ENCODE results near the gene SLC43A3. TPM values are rescaled to one million over a fixed set of nuclear protein-coding genes. Genes with fewer than 3 reads are reported as not detected.

SLC43A3 gene
- total and polyA plus RNA-seq, 5 donors from 2014 or later = 19.1 to 36.9 (median 24.4) TPM

DNA sequence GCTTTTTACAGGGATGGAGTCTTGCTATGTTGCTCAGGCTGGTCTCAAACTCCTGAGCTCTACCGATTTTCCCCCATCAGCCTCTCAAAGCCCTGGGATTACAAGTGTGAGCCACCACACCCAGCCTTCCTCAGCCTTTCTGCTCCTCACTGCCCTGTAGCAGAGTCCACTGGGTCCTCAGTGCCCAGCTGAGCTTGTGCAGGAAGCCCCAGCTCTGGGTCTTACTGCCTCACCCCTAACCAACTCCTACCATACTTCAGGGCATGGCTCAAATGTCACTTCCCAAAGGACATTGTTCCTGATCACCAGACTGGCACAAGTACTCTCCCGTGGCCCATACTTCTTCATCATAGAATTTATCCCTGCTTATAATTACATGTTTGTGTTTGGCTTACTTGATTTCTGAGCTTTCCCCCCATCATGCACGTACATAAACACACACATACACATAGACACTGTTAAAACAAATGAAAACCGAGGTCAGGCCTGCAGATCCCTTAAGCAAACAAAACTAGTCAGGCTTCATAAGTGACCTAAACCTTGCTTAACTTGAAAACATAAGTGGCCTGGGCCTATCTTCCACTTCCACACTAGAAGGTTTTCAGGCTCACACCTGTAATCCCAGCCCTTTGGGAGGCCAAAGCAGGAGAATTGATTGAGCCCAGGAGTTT, 14.0 kb upstream of the SLC43A3 start:
- Histone ChIP-seq H3K36me3 (ENCODE audit: control insufficient read depth, insufficient read depth, low read length) (no peaks in the 10 kb centered on the region), H3K27me3 (ENCODE audit: control insufficient read depth, insufficient read depth, low read length) (no peaks in the 10 kb centered on the region), H3K27ac (ENCODE audit: insufficient read depth, low read length, poor library complexity, severe bottlenecking) (no peak overlapping the region), H3K4me3 (ENCODE audit: low read depth, low read length) (no peak overlapping the region), H3K9me3 (ENCODE audit: control insufficient read depth in 2 of 2, low read length in 2 of 2) (no peaks in the 10 kb centered on the region), H3K4me1 (ENCODE audit: control insufficient read depth, insufficient read depth, low read length, poor library complexity, severe bottlenecking) (no peaks in the 10 kb centered on the region)
- H3K27me3 Mint-ChIP-seq = peaks cover 5% of the 10 kb centered on the region
- DNase-seq = no peak
- no peaks in the 10 kb centered on the region for H3K36me3 Mint-ChIP-seq
- H3K9me3 Mint-ChIP-seq = peaks cover 0 to 2% (median 0%) of the 10 kb centered on the region in 7 donors
- no peak for ATAC-seq (ENCODE audit: low read depth in 2 of 2)
- no peak overlapping the region for H3K4me3 Mint-ChIP-seq
- H3K27ac Mint-ChIP-seq = no peak overlapping the region
- no peaks in the 10 kb centered on the region for H3K4me1 Mint-ChIP-seq

- Mint-ChIP-seq H3K27ac (no peak overlapping the region), H3K27me3 (peaks cover 5% of the 10 kb centered on the region), H3K4me3 (no peak overlapping the region), H3K4me1 (no peaks in the 10 kb centered on the region), H3K9me3 (no peaks in the 10 kb centered on the region), H3K36me3 (no peaks in the 10 kb centered on the region)
- no peaks in the 10 kb centered on the region for H3K27me3 ChIP-seq (ENCODE audit: control insufficient read depth, insufficient read depth, low read length)
- H3K4me3 ChIP-seq (ENCODE audit: low read depth, low read length) = no peak overlapping the region
- no peak for DNase-seq
- H3K27ac ChIP-seq (ENCODE audit: insufficient read depth, low read length, poor library complexity, severe bottlenecking) = no peak overlapping the region
- ATAC-seq (ENCODE audit: low read depth in 2 of 2) = no peak
- H3K36me3 ChIP-seq (ENCODE audit: control insufficient read depth, insufficient read depth, low read length) = no peaks in the 10 kb centered on the region
- no peaks in the 10 kb centered on the region for H3K9me3 ChIP-seq (ENCODE audit: control insufficient read depth in 2 of 2, low read length in 2 of 2)
- no peaks in the 10 kb centered on the region for H3K4me1 ChIP-seq (ENCODE audit: control insufficient read depth, insufficient read depth, low read length, poor library complexity, severe bottlenecking)
These were observed 12.9 kb upstream of the SLC43A3 start for GRCh38 chr11:57439786-57440185.

GRCh38 chr11:57438345-57439285, 11.7 kb upstream of the SLC43A3 start:
- Histone ChIP-seq H3K9me3 (ENCODE audit: control insufficient read depth in 2 of 2, low read length in 2 of 2) (no peaks in the 10 kb centered on the region), H3K27me3 (ENCODE audit: control insufficient read depth, insufficient read depth, low read length) (no peaks in the 10 kb centered on the region), H3K4me1 (ENCODE audit: control insufficient read depth, insufficient read depth, low read length, poor library complexity, severe bottlenecking) (no peaks in the 10 kb centered on the region), H3K36me3 (ENCODE audit: control insufficient read depth, insufficient read depth, low read length) (no peaks in the 10 kb centered on the region), H3K27ac (ENCODE audit: insufficient read depth, low read length, poor library complexity, severe bottlenecking) (no peak overlapping the region), H3K4me3 (ENCODE audit: low read depth, low read length) (no peak overlapping the region)
- no peak overlapping the region for H3K4me3 Mint-ChIP-seq
- no peaks in the 10 kb centered on the region for H3K4me1 Mint-ChIP-seq
- no peak for ATAC-seq (ENCODE audit: low read depth in 2 of 2)
- H3K9me3 Mint-ChIP-seq = no peaks in the 10 kb centered on the region
- no peak for DNase-seq
- H3K36me3 Mint-ChIP-seq = no peaks in the 10 kb centered on the region
- no peaks in the 10 kb centered on the region for H3K27me3 Mint-ChIP-seq
- H3K27ac Mint-ChIP-seq = no peak overlapping the region

DNA sequence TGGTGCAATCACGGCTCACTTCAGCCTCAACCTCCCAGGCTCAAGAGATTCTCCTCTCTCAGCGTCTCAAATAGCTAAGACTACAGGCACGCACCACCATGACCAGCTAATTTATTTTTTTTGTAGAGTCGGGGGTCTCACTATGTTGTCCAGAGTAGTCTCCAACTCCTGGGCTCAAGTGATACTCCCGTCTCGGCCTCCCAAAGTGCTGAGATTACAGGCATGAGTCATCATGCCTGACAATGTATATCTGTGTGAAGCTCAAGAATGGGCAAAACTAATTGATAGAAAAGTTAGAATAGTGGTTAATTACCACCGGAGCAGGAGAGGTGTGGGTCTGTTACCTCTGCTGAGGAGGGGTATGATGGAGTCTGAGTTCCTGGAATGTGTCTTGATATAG, 9.1 kb upstream of the SLC43A3 start:
- Mint-ChIP-seq H3K9me3 (no peaks in the 10 kb centered on the region), H3K27me3 (no peaks in the 10 kb centered on the region), H3K4me3 (no peak overlapping the region), H3K4me1 (no peaks in the 10 kb centered on the region), H3K27ac (no peak overlapping the region), H3K36me3 (no peaks in the 10 kb centered on the region)
- Histone ChIP-seq H3K4me1 (ENCODE audit: control insufficient read depth, insufficient read depth, low read length, poor library complexity, severe bottlenecking) (no peaks in the 10 kb centered on the region), H3K36me3 (ENCODE audit: control insufficient read depth, insufficient read depth, low read length) (no peaks in the 10 kb centered on the region), H3K4me3 (ENCODE audit: low read depth, low read length) (no peak overlapping the region), H3K9me3 (ENCODE audit: control insufficient read depth in 2 of 2, low read length in 2 of 2) (no peaks in the 10 kb centered on the region), H3K27me3 (ENCODE audit: control insufficient read depth, insufficient read depth, low read length) (no peaks in the 10 kb centered on the region), H3K27ac (ENCODE audit: insufficient read depth, low read length, poor library complexity, severe bottlenecking) (no peak overlapping the region)
- DNase-seq (no peak), ATAC-seq (ENCODE audit: low read depth in 2 of 2) (no peak)

- H3K36me3 ChIP-seq (ENCODE audit: control insufficient read depth, insufficient read depth, low read length) = no peaks in the 10 kb centered on the region
- Mint-ChIP-seq H3K9me3 (no peaks in the 10 kb centered on the region), H3K36me3 (no peaks in the 10 kb centered on the region), H3K4me1 (peaks cover 0 to 2% (median 0%) of the 10 kb centered on the region in 4 donors), H3K27me3 (no peaks in the 10 kb centered on the region), H3K4me3 (no peak overlapping the region), H3K27ac (no peak overlapping the region)
- no peaks in the 10 kb centered on the region for H3K27me3 ChIP-seq (ENCODE audit: control insufficient read depth, insufficient read depth, low read length)
- no peak overlapping the region for H3K4me3 ChIP-seq (ENCODE audit: low read depth, low read length)
- no peaks in the 10 kb centered on the region for H3K9me3 ChIP-seq (ENCODE audit: control insufficient read depth in 2 of 2, low read length in 2 of 2)
- ATAC-seq (ENCODE audit: low read depth in 2 of 2) (no peak), DNase-seq (no peak)
- H3K4me1 ChIP-seq (ENCODE audit: control insufficient read depth, insufficient read depth, low read length, poor library complexity, severe bottlenecking) = no peaks in the 10 kb centered on the region
- H3K27ac ChIP-seq (ENCODE audit: insufficient read depth, low read length, poor library complexity, severe bottlenecking) = no peak overlapping the region
These were observed 8.0 kb upstream of the SLC43A3 start for GRCh38 chr11:57434640-57435546.

DNA sequence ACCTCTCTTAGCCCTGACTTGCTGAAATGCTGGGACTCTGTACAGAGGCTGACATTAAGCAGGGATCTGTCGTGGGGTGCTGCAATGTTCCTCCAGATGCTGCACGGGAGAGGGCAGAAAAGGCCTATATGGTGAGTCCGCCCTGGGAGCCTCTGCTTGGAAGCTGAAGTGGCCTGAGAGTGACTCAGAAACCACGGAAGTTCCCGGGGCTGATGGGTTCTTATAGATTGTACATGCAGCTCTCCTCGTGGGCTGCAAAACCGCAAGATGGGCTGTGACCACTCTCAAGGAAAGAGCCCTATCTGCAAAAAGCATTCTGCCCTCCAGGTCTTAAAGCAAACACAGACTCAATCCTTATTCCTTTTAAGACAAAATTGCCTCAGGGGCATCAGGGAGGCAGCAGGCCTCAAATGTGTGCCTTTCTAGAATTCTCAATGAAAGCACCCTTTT, 5.8 kb upstream of the SLC43A3 start:
- Mint-ChIP-seq H3K36me3 (no peaks in the 10 kb centered on the region), H3K27ac (no peak overlapping the region), H3K27me3 (no peaks in the 10 kb centered on the region), H3K4me3 (no peak overlapping the region), H3K4me1 (peaks cover 0 to 2% (median 0%) of the 10 kb centered on the region in 4 donors), H3K9me3 (no peaks in the 10 kb centered on the region)
- Histone ChIP-seq H3K4me3 (ENCODE audit: low read depth, low read length) (no peak overlapping the region), H3K36me3 (ENCODE audit: control insufficient read depth, insufficient read depth, low read length) (no peaks in the 10 kb centered on the region), H3K9me3 (ENCODE audit: control insufficient read depth in 2 of 2, low read length in 2 of 2) (no peaks in the 10 kb centered on the region), H3K4me1 (ENCODE audit: control insufficient read depth, insufficient read depth, low read length, poor library complexity, severe bottlenecking) (no peaks in the 10 kb centered on the region), H3K27me3 (ENCODE audit: control insufficient read depth, insufficient read depth, low read length) (no peaks in the 10 kb centered on the region), H3K27ac (ENCODE audit: insufficient read depth, low read length, poor library complexity, severe bottlenecking) (no peak overlapping the region)
- peak in 1 of 2 donors; percentile 29 for ATAC-seq (ENCODE audit: low read depth in 2 of 2)
- DNase-seq = no peak

DNA sequence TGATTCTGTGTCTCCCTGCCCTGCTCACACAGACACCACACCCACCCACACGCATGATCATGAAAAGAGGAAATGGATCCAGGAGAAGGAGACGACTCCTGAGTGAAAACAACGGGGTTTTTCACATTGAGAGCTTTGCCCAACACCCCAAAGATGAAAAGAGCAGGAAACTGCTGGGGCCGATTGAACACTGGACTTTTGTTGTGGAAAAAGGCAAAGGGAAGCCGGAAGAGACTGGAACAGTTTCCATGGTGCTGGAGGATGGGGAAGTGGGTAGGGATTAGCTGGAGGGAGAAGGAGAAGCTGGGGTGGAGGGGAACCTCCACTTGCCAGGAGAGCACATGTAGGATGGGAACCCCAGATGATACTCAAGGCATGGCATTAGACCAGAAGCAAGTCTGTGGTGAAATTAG, 5.2 kb upstream of the SLC43A3 start:
- Histone ChIP-seq H3K4me1 (ENCODE audit: control insufficient read depth, insufficient read depth, low read length, poor library complexity, severe bottlenecking) (peaks cover 2% of the 10 kb centered on the region), H3K27me3 (ENCODE audit: control insufficient read depth, insufficient read depth, low read length) (no peaks in the 10 kb centered on the region), H3K4me3 (ENCODE audit: low read depth, low read length) (no peak overlapping the region), H3K9me3 (ENCODE audit: control insufficient read depth in 2 of 2, low read length in 2 of 2) (no peaks in the 10 kb centered on the region), H3K27ac (ENCODE audit: insufficient read depth, low read length, poor library complexity, severe bottlenecking) (no peak overlapping the region), H3K36me3 (ENCODE audit: control insufficient read depth, insufficient read depth, low read length) (no peaks in the 10 kb centered on the region)
- H3K4me3 Mint-ChIP-seq = no peak overlapping the region
- DNase-seq (no peak), ATAC-seq (ENCODE audit: low read depth in 2 of 2) (no peak)
- H3K27me3 Mint-ChIP-seq = no peaks in the 10 kb centered on the region
- H3K9me3 Mint-ChIP-seq = no peaks in the 10 kb centered on the region
- no peaks in the 10 kb centered on the region for H3K36me3 Mint-ChIP-seq
- H3K27ac Mint-ChIP-seq = peak overlapping the region in 1 of 3 donors; percentile 26
- H3K4me1 Mint-ChIP-seq = peaks cover 0 to 5% (median 3%) of the 10 kb centered on the region in 4 donors
